Fibroblast of peridontal ligament (primary cell): ENCODE measurements around the gene SLFN12.
"Not testable (repeated sequence)": the region's sequence is repeated elsewhere in the genome, so short reads cannot be mapped to it uniquely, and the experiment has no call there.

Experiments used
- DNase-seq: peaks from one replicate; pipeline ENCODE4 v3.0.0-alpha.2; 2010; ENCODE audit errors: extremely low read depth

Gene SLFN12

GRCh38 chr17:35432176-35433074 is at the start of gene SLFN12:
Gene SLFN12 (minus strand): TSS chr17:35432500. CDS start chr17:35423028, 9,472 bp downstream.
- peak; percentile 96 for DNase-seq

DNA sequence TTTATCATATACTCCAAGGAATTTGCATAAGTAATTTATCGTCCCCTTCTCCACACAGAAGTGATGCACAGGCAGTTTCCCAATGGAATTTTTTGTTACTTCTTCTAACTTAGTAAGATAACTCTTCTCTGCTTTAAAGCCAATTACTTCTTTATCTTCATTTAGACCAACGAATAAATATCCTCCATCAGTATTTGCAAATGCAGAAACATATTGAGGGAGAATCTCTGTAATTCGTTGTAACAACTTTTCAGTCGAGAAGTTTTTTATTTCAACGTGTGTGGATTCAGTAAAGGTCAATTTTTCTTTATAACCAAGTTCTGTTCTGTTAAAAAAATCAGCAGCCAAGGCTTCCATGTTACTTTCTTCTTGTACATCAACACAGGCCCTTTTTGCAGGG is 47.0 kb upstream of the SLFN12 start:
- no peak for DNase-seq

- no peak for DNase-seq
These were observed 44.9 kb upstream of the SLFN12 start for GRCh38 chr17:35477248-35477647.

- no peak for DNase-seq
These were observed 44.1 kb upstream of the SLFN12 start for GRCh38 chr17:35476283-35476820.

DNA sequence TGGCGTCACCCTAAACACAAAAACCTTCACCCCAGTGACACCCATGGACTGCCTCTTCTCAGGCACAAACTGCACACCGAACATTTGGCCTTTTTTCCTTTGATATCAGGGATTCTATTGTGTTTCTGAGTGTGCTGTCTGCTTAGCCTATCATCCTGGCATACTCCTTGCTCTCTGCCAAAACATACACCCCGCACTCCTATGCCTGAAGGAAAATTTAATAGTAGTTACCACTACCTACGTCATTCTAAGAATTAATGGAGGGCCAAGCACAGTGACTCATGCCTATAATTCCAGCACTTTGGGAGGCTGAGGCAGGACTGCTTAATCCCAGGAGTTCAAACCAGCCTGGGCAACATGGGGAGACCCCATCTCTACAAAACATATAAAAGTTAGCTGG is 36.2 kb upstream of the SLFN12 start:
- DNase-seq = no peak

- DNase-seq = no peak
These were observed 35.5 kb upstream of the SLFN12 start for GRCh38 chr17:35467824-35468223.

DNA sequence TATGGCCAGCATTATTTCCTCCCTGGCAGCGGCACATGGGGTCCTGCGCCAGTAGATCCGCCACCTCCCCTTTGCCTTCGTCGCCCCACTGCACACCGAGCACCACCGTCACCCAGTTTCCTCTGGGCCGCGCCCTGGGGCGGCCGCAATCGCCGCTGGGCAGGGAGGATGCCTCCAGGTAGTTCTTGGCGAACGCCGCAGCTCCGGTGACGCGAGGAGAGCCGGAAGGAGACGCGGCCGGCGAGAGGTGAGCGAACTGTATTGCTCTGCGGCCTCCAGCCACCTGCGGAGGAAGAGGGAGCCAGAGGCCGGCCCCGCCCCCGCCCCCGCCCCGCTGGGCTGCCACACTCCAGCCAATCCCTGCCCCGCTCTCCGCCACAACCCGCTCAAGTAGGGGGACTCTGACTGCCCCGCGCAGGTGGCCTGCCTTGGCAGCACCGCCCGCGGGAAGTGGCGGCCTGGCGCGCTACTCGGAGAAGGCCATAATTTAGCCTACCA is 28.1 kb upstream of the SLFN12 start:
- DNase-seq = no peak

- DNase-seq = not testable (repeated sequence)
These were observed 21.7 kb upstream of the SLFN12 start for GRCh38 chr17:35454035-35454434.

- DNase-seq = no peak
These were observed 20.9 kb upstream of the SLFN12 start for GRCh38 chr17:35453171-35453570.

DNA sequence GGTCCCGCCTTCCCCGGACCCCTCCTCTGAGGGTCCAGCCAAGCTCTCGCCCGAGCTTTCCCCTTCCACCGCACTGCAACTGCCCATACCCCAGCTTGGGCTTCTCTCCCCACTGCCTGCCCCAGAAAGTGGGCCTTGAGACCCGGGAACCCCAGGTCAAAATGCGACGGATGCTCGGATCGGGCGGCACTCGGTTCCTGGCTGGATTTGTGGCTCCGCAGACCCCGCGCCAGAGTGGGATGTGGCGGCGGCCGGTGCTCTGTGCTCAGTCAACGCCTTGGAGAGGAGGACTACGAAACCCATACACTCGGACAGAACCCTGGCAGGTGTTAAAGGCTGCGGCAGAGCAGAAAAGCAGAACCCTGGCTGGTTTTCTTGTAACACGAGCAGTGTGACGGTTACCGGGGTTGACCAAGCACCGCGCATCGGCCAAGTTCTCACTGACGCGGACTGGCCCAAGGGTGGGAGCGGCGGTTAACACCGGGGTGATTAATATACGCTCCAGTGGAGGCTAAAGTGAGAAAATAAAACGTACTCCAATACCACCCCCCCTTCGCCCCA is 17.2 kb upstream of the SLFN12 start:
- peak; percentile 4 for DNase-seq

DNA sequence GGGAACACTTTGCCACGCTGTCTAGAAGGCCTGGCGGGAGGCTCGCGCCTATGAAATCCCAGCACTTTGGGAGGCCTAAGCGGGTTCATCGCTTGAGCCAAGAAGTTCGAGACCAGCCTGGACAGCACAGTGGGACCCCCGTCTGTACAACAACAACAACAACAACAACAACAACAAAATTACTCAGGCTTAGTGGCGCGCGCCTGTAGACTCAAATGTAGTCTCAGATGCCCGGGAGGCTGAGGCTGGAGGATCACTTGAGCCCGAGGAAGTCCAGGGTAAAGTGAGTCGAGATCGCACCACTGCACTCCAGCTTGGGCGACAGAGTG is 16.6 kb upstream of the SLFN12 start:
- no peak for DNase-seq

DNA sequence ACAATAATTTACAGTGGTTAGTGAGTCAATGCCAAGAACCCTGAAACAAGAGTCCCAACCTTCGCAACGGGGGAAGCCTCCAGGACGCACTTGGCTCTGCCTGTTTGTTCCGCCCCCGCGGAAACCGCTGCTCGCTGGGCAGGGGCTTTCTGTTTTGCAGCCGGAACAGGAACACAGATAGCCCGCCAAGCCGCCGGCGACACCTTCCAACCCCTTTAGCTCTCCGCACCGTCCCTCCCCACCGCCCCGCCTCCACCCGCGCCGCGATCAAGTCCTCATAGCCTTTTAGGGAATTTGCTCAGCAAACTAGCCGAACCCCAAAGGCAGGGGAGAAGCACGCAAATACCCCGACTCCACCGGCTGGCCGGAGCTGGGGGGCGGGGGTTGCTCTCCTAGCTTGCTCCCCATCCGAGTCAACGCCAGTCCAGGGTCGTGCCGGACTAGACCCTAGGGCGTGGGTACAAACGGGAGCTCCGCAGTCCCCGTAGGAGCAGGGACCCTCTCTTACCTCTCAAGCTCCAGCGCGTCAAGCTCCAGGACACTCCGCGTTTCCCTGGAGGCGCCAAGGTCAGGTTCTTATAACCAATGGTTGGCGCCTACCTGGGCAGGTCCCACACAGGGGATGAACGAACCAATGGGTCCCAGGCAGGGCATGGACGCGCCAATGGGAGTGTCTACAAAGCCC is 16.1 kb upstream of the SLFN12 start, which contains the start of gene SLFN13:
TSS of gene SLFN13 (minus strand) at position 553 of the 685 bp plus-strand sequence. CDS start 3,086 bp downstream, outside the sequence.
- DNase-seq = peak; percentile 22

- DNase-seq = no peak
These were observed 15.2 kb upstream of the SLFN12 start for GRCh38 chr17:35447499-35447898.

DNA sequence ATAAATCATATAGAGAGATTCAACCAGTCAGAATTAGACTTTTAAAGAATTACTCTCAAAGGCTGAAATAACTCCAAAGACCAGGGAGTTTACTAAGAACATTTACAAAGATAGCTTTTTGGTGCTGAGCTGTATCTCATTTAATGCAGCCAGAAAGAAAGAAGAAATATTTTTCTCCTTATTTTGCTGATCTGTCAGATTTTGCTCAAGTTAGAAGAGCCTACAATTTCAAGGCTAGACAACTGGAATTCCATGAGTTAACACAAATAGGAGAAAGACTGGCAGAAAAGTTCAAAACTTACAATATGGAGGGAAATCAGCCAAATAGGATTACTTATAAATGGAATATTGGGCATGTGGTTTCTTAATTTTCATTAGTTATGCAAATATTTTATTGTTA is 6.1 kb upstream of the SLFN12 start:
- no peak for DNase-seq

DNA sequence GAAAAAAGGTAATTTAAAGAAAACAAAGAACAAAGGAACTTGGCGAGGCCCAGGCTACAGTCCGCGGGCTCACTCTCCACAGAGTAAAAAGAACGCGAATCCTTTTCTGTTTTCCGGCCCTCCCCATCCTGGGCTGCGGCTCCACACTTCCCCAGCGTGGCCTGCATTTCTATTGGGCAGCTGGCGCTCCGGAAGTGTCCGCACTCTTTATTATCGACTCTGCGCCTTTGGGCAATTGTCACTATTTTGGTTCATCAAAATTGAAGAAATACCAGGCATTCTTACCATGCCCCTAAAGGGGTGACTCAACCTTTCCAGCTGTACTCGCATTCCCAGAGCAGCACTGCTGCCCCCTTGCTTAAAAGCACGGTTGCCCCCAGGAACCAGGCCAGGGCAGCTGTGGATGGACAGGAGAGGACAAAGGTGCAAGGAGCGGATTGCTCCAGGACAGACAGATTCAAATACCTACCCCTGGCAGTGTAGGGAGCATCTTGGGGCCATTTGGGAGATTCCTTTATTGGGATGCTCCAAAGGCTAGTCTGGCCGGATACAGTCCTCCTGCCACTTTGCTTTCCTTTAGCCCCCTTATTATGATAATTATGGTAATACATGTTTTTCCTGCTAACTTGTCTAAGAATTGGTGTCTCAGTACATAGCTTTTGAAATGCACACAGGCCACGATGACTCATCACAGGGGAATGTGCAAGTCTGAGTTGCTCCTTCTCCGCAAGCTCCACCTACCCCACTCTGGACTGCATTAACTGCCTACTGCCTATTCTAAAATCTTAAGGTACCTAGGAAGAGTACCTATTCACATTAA is 985 bp upstream of the SLFN12 start:
- DNase-seq = peak; percentile 99

DNA sequence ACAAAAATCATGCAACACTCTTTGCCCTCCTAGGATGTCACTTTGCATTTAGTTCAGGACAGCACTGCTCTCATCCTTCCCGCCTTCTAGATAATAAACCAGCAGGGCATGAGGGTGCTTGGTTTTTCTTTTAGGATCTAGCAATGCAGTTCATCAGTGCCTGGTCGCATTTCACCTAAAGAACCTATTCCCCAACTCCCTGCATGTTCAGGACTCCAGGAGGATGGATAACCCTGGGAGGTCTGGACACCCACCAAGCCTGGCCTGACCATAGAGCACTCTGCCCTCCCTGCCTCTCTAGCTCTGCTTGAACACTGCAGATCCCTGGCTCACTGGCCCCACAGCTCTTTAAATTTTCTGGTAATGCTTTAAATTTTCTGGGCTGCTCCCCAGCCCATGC is 2.6 kb downstream of the SLFN12 start:
- DNase-seq = no peak

DNA sequence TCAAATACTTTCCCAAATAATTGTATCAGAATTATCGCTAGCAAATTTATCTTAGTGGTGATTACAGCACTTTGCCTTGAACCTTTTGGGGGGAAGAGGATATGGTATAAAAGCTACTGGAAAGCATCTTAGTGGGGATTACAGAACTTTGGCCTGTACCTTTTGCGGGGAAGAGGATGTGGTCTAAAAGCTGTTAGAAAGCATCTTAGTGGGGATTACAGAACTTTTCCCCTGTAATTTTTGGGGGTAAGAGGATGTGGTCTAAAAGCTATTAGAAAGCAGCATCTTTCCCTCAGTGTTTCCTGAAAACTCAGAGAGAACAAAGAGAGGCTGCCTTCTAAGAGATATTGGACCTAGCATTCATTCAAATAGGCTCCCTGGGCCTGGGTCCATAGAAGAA is 4.1 kb downstream of the SLFN12 start:
- no peak for DNase-seq

GRCh38 chr17:35423761-35424160 is 8.5 kb downstream of the SLFN12 start:
- DNase-seq = peak; percentile 2

GRCh38 chr17:35421069-35421468 is 11.2 kb downstream of the SLFN12 start:
- not testable (repeated sequence) for DNase-seq

DNA sequence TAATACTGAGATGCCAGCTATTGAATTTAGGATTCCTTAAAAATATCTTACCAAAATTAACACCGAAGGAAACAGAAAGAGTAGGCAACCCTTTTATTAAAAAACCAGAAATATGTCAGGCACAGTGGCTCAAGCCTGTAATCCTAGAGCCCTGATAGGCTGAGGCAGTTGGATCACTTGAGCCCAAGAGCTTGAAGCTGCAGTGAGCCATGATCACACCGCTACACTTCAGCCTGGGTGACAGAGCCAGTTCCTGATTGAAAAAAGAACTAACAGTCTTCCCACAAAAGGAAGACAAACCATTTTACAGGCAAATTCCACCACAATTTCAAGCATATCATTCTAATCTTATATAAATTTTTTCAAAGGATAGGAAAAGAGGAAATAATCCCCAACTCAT is 15.6 kb downstream of the SLFN12 start:
- no peak for DNase-seq

DNA sequence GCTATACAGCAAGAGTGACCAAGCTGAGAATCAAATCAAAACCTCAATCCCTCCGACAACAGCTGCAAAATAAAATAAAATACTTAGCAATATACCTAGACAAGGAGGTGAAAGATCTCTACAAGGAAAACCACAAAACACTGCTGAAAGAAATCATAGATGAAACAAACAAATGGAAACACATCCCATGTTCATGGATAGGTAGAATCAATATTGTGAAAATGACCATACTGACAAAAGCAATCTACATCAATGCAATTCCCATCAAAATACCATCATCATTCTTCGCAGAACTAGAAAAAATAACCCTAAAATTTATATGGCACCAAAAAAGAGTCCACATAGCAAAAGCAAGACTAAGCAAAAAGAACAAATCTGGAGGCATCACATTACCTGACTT is 17.6 kb downstream of the SLFN12 start:
- not testable (repeated sequence) for DNase-seq
